ENCODE results near the gene CHSY1.

Gene CHSY1

DNA sequence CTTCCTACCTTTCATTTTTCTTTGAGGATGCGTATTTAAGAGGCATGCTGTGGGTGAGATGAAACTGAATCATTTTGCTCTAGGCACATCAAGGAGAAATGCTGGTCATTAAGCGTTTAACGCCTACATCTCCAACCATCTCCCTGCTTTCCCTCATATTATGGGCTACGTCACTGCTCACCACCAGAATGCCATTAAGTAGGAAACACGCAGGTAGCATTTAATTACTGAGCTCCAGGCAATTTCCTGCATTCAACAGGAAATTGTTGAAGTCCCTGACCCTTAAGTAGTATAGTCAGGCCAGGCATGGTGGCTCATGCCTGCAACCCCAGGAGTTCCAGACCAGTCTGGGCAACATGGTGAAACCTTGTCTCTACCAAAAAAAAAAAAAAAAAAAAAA lies 66.1 kb downstream of the CHSY1 start:
- DNase-seq: peak in 1 of 3 experiments; percentile 50

- no peak for DNase-seq
Observed at GRCh38 chr15:101185336-101185735, 66.5 kb downstream of the CHSY1 start.

DNA sequence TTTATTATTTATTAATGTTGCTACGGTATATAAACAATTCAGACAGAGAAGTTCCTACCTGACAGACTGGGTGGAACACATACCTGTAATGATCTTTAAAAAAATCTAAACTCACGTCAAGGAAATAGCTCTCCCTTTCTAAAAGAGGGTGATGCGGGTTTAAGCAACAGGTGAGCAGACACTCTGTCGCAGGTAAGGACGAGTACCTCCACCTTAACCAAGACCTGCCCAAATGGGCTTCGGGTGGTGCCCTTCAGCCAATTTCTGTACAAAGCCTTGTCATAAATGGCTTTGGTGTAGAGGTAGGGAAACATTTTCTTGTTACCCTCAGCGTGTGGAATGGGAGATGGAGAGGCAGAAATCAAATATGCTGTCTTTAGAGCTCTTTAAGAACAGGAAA lies 67.0 kb downstream of the CHSY1 start:
- no peak for DNase-seq

- DNase-seq: no peak
Observed at GRCh38 chr15:101183931-101184305, 67.9 kb downstream of the CHSY1 start.

GRCh38 chr15:101183226-101183930 lies 68.5 kb downstream of the CHSY1 start:
- no peak for DNase-seq

- DNase-seq: no peak
Observed at GRCh38 chr15:101182215-101182614, 69.6 kb downstream of the CHSY1 start.

GRCh38 chr15:101181349-101181748 lies 70.5 kb downstream of the CHSY1 start:
- no peak for DNase-seq

DNA sequence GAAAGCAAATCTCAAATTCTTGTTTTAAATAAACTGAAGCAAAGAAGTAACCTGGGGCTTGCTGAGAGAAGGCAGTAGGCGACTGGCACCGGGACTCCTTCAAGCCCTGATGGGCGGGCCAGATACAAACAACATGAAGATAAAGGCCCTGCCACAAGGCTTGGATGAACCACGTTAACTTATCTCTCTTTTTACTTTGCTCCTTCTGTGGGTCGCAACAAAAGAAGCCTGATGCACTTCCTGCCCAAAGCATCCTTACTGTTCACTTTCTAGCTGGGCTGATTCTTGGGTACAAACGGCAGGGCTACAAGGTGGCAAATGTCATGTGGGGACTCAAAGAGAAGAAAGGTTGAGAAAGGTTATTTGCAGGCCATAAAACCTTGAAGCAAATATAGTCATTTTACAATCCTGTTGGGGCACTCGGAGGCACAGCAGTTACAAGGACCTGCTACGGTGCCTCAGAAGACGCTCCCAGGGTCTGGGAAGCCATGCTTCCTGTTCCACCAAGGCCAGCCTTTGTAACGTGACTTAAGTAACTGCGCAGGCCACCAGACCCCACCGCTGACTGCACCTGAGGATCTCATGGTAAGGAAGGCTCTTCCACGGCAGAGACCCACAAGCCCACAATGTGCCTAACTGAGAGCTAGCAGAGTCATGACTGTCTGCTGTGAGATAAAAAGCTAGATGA lies 71.1 kb downstream of the CHSY1 start:
- DNase-seq: no peak

- DNase-seq: no peak
Observed at GRCh38 chr15:101179341-101180153, 72.3 kb downstream of the CHSY1 start.

GRCh38 chr15:101178931-101179330 lies 72.9 kb downstream of the CHSY1 start:
- no peak for DNase-seq

DNA sequence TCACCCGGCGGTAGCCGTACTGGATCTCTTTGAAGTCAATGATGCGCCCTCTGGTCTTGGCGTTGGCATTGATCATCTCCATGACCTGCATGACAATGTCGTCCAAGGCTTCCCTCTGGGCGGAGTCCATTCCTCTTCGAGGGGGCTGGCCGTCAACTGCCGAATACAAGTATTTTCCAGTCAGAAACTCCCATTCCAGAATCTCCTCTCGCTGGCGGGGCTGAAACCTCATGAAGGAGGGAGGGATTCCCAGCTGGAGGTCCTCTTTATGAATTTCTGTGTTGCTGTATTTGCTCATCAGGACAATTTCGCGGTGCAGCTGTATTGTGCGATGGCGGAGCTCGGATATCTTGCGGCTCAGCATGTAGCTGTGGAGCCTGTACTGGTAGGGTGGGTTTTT lies 73.4 kb downstream of the CHSY1 start:
- DNase-seq: peak in 1 of 3 experiments; percentile 5

- DNase-seq: no peak
Observed at GRCh38 chr15:101177866-101178265, 74.0 kb downstream of the CHSY1 start.

- DNase-seq: no peak
Observed at GRCh38 chr15:101176625-101177024, 75.2 kb downstream of the CHSY1 start.

- no peak for DNase-seq
Observed at GRCh38 chr15:101175401-101175800, 76.4 kb downstream of the CHSY1 start.

DNA sequence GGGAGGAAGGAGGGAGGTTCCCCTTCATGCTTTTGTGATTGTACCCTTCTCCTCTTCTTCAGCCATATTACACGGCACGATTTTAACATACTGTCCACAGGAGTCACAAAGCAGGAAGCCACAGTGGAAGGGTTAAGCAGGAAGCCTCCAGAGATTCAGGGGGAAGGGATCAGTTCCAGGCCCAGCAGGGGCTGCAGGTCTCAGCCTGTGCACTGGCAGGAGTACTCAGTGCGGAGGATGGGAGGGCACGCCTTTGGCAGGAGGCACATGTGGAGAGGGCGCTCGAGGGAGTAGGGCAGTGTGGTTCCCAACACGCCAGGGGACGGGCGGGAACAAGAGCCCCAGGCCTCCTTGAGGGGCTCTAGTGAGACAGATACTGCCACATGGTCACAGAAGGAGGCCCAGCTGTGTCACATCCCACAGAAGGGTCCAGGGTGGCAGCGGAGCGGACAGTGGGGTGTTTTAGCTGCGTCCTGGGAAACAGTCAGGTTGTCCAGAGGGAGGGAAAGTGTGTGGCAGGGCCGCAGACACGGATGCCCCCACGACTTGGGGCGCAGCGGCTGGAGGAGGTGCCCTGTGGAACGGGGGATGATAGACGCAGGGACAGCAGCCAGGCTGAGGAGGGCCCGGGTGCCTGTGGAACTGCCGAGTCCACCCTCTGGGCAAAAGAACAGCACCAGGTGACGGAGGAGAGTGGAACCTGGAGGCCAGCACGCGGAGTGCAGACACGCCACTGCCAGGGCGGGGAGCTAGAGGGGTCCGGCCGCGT lies 77.5 kb downstream of the CHSY1 start:
- DNase-seq: no peak

- DNase-seq: no peak
Observed at GRCh38 chr15:101173233-101174119, 78.4 kb downstream of the CHSY1 start.

GRCh38 chr15:101172501-101173071 lies 79.3 kb downstream of the CHSY1 start:
- peak in 2 of 3 experiments; percentile 10 to 44 for DNase-seq

DNA sequence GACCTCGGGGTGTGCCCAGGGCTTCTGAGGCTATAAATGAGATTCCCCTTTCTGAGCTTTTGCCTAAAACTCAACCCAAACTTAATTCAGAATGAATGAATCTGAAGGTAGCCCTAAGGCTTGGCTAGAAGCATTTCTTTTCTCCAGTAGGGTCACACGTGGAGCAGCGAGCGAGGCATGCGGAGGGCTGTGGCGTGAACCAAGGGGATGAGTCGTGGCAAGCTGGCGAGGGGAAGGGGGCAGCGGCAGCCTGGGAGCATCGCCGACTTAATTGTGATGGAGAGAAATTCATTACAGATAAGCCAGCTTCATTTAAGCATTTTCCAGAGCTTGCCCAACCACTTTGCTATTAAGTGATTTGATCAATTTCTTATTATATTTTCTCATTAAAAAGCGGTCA lies 79.9 kb downstream of the CHSY1 start:
- DNase-seq: no peak

DNA sequence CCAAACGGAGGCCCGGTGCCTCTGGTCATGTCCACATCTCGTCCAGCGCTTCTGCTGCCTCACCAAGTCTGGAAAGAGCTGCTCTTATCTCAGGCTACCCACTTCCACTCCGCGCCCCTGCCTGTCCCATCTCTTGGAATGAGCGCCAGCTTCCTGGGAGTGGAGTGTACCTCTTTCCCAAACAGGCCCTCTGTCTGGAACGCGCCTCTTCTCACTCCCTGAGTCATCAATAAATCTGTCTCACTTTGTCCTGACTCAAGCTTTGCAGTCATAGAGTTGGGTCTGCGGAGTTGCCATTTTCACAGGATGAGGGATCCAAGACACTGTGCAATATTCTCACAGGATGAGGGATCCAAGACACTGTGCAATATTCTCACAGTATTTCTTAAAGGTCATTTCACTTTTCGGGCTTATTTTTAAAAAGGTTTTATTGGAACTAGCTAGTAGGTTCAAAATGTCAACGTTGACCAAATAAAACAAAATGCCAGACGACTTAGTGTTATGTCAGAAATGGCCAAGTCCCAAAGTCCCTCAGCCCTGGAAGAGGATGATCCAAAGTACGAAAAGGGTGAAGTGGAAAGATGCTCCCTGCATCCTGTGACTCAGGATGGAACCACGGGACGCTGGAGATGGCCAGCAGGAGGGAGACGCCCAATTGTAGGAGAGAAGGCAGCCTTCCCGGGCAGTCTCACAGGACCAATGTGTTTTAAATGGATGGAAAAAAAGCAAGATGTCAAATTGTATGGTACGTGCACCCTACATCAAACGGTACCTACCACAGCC lies 81.1 kb downstream of the CHSY1 start:
- no peak for DNase-seq

GRCh38 chr15:101169495-101170071 lies 82.3 kb downstream of the CHSY1 start:
- DNase-seq: no peak
